GM12872 (cell line): ENCODE data around the gene ERCC6L2.

Experiments
- TF ChIP-seq, protein P1 (sequence below): IDR thresholded peaks from 3 replicates; pipeline ENCODE4 v1.5.1; 2011; ENCODE audit warnings: low read depth, mild to moderate bottlenecking, low read length, moderate library complexity; ENCODE audit not compliant: insufficient read depth

Gene ERCC6L2

DNA sequence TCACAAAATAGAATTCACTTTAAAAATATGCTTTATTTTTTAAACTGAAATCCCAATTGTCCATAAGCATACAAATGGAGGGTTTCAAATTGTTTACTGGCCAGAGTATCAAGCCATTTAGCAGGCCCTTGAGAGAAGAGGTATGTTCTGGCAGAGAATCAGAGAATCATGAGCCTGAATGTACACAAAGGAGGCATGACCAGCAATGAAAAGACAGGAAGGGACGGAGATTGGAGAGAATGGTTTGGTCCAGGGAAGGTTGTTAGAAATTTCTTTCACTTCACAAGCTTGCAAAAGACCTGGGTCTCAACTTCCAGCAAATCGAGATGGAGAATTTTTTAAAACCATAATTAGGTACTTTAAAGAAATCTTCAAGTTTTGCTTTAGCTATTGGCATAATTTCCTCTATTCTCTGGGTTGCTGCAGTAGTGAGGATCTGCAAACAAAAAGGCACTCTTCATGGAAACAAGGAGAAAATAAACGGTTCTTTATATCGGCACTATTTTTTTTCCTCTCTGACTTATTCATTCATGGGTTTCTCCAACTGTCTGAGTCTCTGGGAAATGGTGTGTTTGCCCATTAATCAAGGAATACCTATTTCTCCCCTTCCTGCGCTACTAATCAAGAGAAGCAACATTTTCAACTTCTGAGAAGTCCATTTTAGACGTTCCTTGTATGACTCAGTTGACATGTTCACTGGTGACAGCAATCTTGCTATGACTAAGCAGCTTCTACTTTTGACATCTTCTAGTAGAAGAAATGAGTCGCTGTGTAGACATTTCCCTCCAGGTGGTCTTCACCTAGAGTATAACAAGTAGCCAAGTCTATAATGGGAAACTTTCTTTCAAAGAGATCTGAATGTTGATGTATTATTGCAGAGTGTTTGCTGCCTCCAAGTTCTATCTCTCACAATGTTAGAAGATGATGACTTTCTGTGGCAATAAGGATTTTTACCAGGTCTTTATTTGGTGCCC is 23.1 kb upstream of the ERCC6L2 start:
- TF ChIP-seq, protein P1, sequence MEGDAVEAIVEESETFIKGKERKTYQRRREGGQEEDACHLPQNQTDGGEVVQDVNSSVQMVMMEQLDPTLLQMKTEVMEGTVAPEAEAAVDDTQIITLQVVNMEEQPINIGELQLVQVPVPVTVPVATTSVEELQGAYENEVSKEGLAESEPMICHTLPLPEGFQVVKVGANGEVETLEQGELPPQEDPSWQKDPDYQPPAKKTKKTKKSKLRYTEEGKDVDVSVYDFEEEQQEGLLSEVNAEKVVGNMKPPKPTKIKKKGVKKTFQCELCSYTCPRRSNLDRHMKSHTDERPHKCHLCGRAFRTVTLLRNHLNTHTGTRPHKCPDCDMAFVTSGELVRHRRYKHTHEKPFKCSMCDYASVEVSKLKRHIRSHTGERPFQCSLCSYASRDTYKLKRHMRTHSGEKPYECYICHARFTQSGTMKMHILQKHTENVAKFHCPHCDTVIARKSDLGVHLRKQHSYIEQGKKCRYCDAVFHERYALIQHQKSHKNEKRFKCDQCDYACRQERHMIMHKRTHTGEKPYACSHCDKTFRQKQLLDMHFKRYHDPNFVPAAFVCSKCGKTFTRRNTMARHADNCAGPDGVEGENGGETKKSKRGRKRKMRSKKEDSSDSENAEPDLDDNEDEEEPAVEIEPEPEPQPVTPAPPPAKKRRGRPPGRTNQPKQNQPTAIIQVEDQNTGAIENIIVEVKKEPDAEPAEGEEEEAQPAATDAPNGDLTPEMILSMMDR: no peak

DNA sequence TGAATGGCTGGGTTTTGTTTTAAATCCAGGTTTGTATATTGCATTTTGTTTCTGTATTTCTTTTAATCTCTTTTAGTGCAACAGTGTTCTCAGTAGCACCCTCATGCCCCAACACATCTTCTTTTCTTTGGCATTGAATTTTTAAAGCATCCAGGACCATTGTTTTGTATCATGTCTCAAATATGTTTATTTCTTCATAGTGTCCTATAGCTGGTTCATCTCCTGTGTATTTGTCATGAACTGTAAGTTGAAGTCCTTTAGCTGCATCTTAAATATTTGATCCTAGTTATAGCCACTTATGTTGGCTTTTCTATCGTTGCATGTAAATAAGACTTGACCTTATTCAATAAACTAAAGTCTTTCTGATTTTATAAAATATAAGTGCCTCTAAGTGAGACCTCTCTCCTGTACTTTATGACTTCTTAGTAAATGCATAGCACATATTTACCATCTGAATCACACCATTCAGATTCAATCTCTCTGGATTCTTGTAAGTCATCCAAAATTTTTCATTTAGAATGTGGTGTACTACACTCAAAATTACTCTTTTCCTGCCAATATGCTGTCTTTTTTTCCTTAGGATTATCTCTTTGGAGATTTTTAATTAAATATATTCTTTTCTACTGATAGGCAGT is 21.0 kb upstream of the ERCC6L2 start:
- TF ChIP-seq, protein P1: no peak

DNA sequence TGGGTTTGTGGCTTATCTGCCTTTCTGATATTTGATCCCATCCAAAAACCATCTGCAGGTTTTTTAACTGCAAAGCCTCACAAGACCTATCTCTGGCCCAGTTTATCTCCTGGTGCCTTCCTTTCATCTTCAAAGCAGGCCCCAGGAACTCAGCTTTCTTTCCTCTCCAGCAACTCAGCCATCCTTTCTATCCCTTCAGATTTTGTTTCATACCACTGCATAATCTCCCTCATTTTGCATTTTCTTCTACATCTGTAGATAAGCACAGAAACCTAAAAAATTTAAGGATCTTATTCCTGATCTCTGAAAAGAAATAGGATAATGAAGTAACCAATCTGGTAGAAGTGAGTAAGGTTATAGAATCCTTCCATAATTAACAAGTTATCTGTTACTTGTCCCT is 19.5 kb upstream of the ERCC6L2 start:
- TF ChIP-seq, protein P1: no peak

DNA sequence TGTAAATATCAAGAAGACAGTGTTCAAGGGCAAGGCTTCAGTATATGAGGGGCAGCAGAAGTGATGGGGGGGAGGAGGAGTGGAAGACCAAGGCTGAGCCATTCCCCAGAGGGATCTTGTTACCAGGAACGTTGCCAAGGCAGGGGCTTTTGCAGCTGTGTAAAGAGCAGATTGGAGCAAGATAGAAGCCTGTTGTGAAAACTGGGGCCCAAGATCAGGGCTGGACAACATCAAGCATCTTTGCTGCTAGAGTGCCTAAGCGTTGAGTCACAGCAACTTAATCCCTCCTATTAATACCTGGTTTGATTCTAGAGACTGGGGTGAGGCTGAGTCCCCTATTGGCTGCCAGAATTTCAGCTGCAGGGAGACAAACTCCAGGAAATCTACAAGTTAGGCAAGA is 18.4 kb upstream of the ERCC6L2 start:
- TF ChIP-seq, protein P1: no peak

DNA sequence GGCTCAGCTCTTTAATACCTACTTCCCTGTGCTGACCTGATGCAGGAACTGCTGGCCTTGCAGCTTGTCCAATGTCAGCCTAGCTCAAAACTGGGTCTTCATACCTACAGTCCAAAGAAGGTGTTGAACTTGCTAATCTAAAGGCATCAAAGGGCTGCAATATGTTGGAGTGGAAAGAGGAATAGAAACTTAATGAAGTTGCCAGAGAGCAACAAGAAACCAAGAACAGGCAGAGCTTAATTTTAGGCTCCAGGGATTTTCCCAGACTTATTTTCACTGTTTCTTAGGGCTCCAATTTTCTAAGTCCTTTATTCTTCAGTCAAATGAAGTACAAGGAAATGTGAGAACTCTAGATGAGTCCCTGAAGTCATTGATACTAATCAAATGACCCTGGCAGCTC is 17.6 kb upstream of the ERCC6L2 start:
- TF ChIP-seq, protein P1: no peak

DNA sequence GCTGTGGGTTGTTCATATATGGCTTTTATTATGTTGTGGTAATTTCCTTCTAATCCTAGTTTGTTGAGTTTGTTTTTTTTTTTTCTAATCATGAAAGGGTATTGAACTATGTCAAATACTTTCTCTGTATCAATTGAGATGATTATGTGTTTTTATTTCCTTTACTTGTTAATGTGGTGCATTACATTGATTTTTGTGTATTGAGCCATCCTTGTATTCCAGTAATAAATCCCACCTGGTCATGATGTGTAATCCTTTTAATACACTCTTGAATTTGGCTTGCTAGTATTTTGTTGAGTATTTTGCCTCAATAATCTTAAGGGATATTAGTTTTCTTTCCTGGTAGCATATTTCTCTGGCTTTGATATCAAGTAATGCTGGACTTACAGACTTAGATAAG is 13.1 kb upstream of the ERCC6L2 start:
- TF ChIP-seq, protein P1: no peak

DNA sequence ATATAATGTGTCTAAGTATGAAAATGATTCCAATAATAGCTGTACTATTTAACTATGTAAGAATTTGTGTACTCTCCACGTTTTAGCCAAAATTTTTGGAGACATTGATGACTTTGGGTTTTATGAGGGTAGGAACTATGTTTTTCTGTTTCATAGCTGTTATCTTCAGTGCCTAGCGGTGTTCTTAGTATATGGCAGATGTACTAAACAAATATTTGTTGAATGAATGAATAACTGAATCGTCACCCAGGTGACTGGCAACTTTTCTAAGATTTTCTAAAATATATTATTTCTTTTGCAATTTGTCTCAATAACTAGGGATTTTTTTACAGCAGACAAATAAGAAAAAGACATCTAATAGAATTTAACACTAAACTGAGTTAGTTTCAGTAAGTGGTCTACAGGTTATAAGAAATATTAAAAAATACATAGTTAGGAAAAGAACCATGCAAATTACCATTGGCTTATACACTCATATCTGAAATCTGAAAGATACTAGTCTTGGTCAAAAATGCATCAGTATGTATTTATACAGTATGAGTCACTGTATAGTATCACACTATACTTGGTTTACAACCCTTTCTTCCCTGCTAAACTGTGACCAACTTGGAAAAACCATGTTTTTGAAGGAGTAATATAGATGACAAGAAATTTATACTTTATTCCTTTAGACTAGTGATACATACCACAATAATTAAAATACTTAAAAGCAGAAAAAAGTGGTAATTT is 10.5 kb upstream of the ERCC6L2 start:
- TF ChIP-seq, protein P1: no peak
